ENCODE data around the gene TRAPPC2L.

- TF ChIP-seq CTCF (IDR thresholded peaks at IDR 0.05) (no peak), POLR2A (IDR thresholded peaks at IDR 0.05) (no peak)
Measured at GRCh38 chr16:88892065-88892464, 35.1 kb downstream of the TRAPPC2L start.
